Activated T-cell treated with anti-CD3 and anti-CD28 coated beads, Interleukin-2, amount 50 U/mL, for 48 hours (primary cell): ENCODE data around the gene PIEZO1.

Source experiments
- DNase-seq, 2 experiments: peaks; one replicate each; pipeline ENCODE4 v3.0.0-alpha.2; 2020

PIEZO1 gene

DNA sequence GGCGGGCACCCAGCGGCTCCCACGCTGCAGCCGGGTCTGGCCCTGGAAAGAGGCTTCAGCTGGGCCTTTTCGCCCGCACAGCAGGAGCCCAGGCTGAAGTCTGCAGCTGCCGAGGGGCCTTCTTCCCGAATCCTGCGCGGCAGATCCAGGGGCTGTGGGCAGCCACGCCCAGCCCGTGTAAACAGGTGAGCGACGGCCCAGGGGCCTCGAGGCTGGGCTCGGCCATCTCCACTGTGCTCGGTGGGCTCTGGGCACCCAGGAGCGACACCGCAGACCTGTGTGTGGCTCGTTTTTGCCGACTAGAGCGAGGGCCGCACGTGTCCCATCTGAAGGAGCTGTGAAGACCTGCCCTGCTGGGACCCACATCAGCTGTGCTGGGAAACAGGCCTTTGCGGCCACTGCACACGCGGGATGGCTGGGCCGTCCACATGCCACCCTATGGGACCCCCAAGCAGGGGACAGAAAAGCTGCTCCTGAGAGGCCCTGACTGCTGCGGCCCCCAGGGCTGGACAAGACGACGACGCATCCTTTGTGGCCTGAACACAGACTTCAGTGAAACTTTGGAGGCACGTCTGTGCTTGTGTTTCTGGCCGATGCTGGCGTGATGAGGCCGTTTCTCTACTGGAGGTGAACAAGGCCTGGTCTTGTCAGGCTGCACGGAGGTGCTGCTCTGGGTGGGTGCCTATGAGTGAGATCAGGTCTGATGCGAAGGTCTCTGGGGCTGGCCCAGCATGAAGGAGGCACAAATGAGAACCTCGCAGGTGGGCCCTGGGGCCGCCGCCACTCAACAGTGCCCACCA is 31.9 kb upstream of the PIEZO1 start:
- DNase-seq: no peak

DNA sequence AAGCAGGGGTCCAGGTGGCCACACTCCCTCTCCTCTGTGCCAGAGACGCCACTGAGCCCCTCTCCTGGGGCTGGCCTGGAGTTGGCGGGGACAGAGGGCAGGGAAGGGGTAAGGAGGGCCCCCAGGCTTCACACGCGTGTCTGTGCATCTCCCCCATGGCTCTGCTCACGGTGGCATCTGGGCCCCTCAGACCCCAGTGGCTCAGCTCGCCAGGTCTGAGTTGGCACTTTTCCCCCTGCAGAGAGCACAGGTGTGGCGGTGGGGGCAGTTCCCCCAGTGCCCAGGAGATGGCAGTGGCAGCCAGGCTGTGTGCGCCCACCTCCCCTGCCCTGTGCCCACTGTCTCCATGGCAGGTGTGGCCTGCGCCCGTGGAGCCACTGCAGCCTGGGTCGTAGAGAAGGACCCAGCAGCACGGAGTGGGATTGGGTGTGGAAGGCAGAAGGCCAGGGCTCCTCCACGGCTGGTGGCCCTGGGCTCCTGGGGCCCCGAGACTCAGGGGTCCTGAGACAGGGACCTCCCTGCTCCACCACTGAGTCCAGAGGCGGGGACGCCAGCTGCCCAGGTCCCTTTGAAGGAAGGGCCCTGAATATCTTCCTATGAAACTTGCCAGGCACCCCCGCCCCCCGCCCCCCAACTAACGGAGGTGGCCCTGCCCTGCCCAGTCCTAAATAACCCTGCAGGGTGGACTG is 31.0 kb upstream of the PIEZO1 start:
- peak; percentile 76 to 79 for DNase-seq

DNA sequence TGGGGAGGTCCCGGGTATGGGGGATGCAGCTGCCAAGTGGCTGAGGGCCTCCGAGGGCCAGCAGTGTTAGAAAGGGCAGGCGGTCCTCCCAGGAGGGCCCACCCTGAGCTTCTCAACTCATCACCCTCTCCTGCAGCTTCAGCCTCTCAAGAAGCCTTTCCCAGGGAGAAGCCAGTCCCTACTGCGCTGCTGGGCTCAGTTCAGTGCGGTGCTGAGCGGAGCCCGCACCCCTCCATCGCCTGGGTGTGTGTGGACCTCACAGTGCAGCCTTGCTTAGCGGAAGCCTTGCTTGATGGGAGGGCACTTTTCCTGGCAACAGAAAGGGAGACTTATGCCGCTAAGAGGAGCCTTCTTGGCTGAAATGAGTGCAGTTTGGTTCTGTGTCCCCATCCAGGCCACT is 30.2 kb upstream of the PIEZO1 start:
- no peak for DNase-seq

DNA sequence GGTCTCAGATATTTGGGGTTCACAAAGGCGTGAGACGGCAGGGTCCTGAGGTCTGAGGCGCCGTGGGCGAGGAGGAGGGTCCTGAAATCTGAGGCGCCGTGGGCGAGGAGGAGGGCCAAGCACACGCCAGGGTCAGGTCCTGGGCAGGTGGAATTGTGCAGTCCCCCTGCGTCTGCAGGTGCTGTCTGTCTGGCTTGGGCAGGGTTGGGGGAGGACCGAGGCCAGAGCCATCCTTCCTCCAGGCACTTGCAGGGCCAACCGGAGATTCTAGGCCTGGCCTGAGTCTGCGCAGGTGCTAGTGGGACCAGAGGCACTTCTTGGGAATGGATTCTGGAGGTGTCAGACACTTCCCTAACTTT is 29.1 kb upstream of the PIEZO1 start:
- no peak for DNase-seq

DNA sequence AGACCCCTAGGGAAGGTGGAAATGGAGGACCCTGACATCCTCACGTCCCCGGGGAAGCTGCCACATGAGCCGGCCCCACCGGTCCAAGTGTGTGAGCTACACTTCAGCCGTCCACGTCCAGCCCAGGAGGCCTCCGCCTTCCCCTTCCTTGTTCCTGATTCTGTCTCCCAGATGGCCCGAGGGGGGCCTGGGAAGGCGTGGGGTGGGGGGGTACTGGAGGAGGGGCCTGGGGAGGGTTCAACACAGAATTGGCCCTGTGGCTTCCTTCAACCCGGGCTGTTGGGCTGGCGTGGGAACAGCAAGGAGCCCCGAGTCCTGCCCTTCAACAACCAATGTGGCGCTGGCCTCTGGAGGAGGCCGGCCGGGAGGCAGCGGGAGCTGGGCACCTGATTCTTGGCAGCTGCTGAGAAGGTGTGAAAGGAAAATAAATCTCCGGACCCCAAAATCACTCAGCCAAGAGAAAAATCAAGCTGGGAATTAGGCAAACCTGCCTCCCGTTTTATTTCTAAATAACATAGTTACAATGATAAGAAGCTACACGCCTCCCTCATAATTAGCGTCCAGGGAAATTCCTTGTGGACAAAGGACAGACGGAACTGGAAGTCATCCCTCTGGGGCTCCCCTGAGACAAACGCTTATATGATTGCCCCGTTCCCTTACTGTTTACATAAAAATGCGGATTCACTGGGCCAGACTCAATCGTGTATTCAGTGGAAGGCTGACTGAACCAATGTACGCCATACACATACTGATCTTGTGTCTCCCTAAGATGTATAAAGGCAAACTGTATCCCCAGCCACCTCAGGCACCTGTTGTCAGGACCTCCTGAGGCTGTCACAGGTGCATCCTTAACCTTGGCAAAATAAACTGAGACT is 28.5 kb upstream of the PIEZO1 start:
- no peak for DNase-seq

DNA sequence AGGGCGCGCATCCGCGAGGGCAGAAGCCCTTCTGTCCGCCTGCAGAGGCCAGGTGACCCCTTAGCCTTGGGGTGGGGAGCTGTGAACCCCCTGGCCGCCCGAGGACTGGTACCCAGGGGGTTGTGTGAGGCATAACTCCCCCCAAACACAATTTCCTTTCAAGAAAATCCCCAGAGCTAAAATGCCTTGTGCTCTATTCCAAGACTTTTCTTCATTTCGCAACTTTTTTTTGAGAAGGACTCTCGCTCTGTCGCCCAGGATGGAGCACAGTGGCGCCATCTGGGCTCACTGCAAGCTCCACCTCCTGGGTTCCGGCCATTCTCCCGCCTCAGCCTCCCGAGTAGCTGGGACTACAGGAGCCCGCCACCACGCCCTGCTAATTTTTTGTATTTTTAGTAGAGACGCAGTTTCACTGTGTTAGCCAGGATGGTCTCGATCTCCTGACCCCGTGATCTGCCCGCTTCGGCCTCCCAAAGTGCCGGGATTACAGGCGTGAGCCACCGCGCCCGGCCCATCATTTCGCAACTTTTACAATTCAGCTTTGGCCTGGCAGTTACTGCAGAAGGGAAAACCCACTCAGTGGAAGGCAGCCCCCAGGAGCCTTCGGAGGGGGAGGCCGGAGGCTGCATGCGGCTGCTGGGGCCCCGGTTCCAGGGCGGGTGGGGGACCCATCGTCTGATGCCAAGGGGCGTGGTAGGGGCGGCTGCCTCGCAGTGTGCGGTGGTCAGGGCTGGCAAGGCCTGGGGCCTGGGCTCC is 27.7 kb upstream of the PIEZO1 start:
- peak in 1 of 2 experiments; percentile 67 for DNase-seq

DNA sequence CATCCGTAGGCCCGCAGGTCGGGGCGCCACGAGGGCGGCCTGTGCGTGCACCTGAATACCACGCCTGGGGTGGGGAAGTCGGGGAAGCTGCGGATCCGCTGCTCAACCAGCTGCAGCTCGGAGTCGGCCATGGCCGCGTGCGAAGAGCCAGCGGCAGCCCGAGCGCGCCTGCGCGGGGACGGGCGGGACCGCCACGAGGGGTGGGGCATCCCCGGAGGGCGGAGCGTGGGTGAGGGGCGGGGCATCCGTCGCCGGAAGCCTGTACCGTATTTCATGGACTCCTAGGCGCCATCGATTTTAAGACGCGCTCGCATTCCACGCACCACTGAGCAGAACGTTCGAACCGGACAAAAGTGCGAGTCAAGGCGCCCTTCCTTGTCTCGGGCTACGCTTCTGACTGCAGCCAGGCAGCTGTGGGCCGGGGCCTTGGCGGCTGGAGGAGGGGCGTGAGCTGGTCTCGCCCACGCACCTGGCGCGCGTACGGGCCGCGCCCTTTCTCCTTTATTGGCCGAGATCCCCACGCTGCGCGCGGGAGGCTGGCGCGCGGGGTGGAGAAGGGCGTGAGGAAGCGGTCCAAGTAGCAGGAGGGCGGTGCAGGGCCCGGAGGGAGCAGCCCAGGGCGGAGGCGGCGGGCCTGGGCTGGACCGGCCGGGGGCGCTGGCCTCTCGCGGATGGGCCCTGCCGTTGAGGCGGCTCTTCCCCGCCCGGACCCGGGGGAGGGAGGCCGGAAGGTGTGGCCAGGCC is 26.9 kb upstream of the PIEZO1 start, which contains the start of gene APRT:
TSS of gene APRT (minus strand) at position 160 of the 744 bp plus-strand sequence. CDS start at position 131, 29 bp downstream.
- peak; percentile 99 to 100 for DNase-seq

DNA sequence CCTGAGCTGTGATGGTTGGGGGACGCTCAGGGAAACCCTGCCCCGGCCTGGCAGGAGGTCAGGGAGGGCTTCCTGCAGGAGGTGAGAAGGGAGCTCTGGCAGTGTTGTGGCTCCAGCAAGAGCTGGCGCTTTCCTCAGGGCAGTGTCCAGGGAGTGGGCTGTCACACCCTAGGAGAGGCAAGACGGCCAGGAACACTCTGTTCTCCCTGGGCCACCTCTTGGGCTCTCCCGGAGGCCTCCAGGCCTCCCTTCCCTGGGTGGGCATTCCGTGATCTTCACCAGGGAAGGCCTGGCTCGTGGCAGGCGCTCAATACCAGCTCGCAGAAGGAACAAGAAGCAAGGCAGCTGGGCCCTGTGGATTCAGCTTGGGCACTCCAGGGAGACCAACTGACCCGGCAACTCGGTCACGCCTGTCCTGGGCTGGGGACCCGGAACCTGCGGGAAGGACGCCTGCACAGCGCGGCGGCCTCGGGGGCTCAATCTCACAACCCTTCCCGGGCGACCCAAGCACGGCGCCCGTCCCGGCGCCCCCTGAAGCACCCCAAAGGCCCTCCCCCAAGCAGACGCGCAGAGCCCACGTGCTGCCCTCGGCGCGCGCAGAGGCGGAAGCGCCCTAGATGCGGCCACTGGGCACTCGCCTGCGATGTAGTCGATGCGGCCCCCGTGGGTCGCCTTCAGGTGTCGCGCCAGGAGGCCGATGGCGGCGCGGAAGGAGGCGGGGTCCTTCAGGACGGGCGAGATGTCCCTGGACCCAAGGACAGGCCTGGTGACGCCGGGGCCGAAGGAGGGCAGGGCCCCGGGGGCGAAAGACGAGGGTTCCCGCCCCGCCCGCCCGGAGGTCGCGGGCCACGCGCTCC is 26.1 kb upstream of the PIEZO1 start:
- peak; percentile 82 to 83 for DNase-seq

DNA sequence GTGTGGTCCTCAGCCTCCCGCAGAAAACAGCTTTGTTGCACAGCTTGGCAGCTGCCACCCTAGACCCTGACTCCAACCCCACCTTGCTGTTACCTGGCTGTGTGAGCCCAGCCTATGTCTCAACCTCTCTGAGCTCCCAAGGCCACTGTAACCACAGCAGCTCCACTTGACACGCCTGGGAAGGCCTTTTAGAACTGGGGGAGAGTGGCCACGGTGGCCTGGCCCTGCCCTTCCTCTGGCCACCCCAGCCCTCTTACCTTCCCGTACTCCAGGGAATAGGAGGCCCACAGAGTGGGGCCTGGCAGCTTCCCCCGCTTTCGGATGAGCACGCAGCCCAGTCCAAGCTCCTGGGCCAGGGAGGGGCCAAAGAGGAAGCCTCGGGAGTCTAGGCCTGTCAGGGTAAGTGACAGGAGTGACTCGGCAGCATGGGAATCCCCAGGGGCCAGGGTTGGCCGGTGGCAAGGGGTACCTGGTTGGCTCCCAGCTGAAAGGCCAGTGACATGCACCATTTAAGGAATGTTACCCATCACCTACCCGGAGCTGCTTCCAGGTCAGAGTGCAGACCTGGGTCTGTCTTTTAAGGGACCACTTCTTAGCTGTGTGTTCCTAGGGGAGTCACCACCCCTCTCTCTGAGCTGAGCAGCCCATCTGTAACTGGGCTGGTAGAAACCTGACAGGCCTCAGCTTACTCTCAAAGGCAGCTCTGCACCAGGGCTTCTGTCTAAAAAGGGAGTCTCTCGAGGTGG is 25.3 kb upstream of the PIEZO1 start:
- DNase-seq: peak; percentile 74 to 79

DNA sequence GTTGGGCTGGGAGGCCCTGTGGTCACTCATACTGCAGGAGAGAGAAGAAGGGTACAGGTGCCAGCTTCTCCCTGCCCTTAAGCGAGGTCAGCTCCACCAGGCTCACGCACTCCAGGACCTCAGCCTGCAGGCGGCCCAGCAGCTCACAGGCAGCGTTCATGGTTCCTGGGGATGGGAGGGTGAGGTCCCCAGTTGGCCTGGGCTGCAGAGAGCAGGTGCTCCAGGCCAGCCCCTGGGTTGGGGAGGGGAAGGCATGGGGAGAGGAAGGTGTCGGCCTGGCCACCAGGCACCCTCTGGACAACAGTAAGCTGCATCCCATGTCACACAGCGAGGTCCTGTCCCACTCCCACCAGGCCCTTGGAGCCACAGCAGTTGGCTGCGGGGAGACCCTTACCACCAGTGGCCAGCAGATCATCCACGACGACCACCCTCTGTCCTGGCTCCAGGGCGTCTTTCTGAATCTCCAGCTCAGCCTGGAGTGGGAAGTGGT is 24.7 kb upstream of the PIEZO1 start:
- peak; percentile 57 to 60 for DNase-seq

DNA sequence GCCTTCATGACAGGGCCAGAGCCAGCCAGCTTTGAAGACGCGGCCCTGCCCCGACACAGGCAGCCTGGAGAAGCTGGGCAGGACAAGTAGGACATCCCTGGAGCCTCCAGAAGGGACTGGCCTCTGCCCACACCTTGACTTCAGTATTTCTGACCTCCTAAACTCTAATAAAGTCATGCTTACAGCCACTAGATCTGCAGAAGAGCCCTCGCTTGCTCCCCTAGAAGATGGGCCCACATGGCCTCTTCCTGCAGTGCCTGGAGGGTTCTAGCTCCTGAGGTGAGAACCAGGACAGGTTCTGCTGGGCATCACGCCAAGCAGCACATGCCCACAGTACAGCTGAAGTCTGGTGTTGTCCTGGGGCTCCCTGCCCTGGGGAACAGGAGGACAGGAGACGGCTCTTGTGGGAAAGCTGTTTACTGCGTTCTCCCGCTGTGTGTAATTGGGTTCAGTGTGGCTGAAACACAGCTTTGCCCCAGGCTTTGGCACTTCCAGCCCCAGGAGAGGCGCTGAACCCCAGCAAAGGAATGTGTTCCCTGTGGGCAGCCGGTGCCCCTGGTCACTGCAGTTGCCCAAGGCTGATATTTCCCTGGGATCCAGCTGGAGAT is 24.2 kb upstream of the PIEZO1 start:
- DNase-seq: peak; percentile 59 to 60

DNA sequence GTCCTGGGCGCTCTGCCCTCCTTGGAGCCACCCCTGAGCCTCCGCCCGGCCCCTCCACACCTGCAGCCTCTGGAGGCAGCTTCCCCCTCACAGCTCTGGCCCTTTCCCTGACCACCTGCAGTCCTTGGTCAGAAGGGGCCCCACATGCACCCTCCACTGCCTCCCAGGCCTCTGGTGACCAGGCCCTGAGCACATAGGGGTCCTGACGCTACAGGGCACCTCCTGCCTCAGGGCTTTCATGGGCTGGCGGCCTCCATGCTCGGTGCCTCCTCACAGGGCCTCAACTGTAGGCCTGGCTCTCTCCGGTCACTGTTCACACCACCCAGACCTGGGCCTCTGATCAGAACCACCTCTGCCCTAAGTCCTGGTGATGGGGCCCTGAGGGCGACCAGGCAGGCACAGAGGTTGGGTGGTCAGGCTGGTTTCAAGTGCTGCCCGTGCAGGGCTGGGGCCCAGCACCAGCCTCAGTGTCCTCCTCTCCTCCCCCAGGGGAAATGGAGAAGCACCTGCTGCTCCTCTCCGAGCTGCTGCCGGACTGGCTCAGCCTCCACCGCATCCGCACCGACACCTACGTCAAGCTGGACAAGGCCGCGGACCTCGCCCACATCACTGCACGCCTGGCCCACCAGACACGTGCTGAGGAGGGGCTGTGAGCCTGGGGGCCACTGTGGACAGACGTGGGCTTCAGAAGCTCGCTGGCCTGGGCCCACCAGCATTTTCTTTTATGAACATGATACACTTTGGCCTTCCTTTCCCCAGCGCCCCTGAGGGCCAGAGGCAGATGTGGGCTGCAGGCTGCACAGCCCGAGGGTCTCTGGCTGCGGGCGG is 22.8 kb upstream of the PIEZO1 start:
- peak; percentile 37 to 40 for DNase-seq

DNA sequence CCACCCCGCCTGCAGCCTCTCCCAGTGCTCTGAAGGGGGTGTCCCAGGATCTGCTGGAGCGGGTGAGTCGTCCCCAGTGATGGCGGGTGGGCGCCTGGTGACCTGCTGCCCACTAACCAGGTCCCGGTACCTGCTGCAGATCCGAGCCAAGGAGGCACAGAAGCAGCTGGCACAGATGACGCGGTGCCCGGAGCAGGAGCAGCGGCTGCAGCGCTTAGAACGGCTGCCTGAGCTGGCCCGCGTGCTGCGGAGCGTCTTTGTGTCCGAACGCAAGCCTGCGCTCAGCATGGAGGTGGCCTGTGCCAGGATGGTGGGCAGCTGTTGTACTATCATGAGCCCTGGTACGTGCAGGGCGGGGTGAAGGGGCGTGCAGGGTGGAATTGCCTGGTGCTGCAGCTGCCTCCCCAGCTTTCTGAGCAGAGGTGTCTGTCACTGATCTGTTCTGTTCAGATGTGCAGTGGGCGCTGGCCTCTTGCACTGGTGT is 22.2 kb upstream of the PIEZO1 start:
- DNase-seq: peak; percentile 37 to 40

DNA sequence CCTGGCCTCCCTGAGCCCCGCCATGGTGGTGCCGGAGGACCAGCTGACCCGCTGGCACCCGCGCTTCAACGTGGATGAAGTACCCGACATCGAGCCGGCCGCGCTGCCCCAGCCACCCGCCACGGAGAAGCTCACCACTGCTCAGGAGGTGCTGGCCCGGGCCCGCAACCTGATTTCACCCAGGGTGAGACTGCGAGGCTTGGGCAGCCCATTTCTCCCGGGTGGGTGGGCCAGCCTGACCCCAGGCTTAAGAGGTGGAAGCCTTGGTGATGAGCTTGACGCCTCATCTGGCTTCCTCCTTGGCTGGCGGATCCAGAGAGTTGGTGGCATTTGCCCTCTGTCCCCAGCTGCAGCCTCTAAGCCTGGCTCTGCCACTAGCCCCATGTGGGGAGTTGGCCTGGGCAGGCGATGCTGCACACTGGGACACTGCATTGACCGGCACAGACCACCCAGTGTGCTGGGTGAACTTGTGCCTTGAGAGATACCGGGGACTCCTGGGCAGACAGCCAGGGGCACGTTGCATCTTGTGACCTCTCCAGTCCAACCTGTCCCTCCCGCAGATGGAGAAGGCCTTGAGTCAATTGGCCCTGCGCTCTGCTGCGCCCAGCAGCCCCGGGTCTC is 21.6 kb upstream of the PIEZO1 start:
- peak in 1 of 2 experiments; percentile 36 for DNase-seq

DNA sequence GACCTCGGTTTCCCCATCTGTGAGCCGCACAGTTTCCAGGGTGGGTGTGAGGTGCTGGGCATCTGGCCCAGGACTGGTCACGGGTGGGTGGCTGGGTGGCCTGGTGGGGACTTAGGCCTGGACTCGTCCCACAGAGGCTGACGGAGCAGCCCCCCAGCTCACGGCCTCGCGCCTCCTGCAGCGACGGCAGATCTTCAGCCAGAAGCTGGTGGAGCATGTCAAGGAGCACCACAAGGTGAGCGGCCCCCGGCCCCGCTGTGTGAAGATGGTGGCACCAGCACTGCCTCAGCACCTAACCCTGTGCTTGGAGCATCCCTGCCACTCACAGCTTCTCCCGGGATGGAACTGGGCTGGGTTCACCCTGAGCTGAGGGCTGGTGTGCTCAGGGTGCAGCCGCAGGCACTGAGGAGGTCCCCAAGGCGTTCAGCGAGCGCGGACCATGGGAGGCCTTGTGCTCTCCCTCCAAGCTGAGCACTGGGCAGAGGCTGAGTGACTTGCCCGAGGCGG is 20.9 kb upstream of the PIEZO1 start:
- DNase-seq: no peak

DNA sequence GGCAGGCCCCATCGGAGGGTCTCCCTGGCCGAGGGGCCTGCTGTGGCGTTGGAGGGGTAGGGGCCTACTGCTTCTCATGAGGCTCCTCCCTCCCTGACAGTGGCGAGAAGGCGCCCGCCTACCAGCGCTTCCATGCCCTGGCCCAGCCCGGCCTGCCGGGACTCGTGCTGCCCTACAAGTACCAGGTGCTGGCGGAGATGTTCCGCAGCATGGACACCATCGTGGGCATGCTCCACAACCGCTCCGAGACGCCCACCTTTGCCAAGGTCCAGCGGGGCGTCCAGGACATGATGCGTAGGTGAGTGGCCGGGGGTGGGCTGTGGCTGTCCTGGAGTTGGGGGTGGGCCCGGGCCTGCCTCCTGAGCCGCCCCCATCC is 20.3 kb upstream of the PIEZO1 start:
- DNase-seq: no peak

DNA sequence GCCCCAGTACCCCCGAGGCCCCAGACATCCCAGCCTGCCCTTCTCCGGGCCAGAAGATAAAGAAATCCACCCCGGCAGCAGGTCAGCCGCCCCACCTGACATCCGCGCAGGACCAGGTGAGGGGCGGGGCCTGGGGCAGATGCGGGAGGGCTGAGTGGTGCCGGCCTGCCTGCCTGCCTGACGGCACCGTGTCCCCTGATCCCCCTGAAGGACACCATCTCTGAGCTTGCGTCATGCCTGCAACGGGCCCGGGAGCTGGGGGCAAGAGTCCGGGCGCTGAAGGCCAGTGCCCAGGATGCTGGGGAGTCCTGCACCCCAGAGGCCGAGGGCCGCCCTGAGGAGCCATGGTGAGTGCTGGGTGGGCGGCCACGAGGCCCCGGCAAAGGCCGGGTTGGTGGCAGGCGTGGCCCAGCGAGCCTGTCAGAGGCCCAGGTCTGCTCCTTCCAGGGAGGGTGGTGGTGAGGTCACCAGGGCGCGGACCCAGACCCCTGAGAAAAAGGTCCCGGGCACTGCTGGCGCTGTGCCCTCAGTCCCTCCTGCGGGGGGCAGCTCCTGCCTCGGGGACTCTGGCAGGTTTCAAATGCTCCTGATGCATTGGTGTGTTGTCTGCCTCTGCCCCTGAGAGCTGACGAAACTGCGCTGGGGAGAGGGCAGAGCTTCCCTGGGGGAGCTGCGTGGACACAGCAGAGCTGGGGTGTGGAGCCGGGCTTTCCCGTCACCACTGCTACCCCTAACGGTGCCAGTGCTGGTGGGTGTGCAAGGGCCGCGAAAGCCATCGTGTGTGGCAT is 19.7 kb upstream of the PIEZO1 start:
- DNase-seq: peak; percentile 61 to 71
